DOHH2 (cell line): ENCODE measurements around the gene STRIT1.

Experiments
- CTCF ChIP-seq: fragments of 200-600 bp; sonication (generic); IDR thresholded peaks from one replicate; pipeline ENCODE4 v1.5.1; 2014; ENCODE audit warnings: antibody characterized with exemption, mild to moderate bottlenecking, low read depth, low read length; ENCODE audit not compliant: poor library complexity, severe bottlenecking
- EZH2phosphoT487 ChIP-seq: fragments of 200-600 bp; sonication (generic); IDR thresholded peaks from 2 replicates; pipeline ENCODE4 v1.6.1; 2017; ENCODE audit warnings: borderline replicate concordance, mild to moderate bottlenecking, antibody characterized with exemption, low read length, moderate library complexity, mixed read lengths

GRCh38 chr3:155327430-155327829 is 33.9 kb upstream of the STRIT1 start:
- TF ChIP-seq CTCF (no peak), EZH2phosphoT487 (no peak)
